ENCODE measurements around the gene PLBD1.

The PLBD1 gene, protein sequence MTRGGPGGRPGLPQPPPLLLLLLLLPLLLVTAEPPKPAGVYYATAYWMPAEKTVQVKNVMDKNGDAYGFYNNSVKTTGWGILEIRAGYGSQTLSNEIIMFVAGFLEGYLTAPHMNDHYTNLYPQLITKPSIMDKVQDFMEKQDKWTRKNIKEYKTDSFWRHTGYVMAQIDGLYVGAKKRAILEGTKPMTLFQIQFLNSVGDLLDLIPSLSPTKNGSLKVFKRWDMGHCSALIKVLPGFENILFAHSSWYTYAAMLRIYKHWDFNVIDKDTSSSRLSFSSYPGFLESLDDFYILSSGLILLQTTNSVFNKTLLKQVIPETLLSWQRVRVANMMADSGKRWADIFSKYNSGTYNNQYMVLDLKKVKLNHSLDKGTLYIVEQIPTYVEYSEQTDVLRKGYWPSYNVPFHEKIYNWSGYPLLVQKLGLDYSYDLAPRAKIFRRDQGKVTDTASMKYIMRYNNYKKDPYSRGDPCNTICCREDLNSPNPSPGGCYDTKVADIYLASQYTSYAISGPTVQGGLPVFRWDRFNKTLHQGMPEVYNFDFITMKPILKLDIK

DNA sequence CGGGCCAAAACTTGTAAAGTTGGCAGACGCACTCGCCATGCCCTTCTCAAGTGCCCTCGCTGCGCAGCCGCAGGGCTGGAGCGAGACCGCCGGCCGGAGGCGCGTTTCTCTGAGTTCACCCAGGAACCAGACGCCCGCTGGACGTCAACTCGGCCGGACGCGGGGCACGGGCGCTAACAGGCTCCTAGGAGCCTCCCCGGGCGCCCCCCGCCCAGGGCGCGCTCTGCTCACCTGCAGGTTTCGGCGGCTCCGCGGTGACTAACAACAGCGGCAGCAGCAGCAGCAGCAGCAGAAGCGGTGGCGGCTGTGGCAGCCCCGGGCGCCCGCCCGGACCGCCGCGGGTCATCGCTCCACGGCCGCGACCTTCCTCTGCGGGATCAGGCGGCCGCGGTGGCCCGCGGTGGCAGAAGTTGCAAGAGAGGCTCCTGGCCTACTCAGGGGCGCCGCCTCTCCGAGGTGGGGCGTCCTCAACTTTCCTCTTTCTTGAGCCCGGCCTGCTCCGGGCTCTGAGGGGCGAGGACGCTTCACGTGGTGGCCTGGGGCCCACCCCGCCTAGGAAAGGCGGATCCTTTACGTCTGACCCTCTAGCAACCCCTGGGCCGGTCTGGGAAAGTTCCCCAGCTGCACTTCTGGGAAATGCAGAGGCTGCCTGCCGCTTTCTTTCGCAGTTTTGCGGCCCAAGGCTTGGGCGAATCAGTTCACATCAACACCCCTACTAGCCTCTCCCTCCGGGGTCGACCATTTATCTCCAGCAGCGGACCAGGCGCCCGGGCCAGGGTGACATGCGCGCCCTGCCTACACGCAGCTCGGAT, at the start of gene PLBD1:
Gene PLBD1, minus strand, starts transcription at position 533 of the 812 bp plus-strand sequence. Its CDS starts 187 bp downstream, at position 346.
- H3K79me2 ChIP-seq (ENCODE audit: insufficient read depth, low read length): no peaks in the 10 kb centered on the region
- H3K9me2 ChIP-seq (ENCODE audit: low read depth, low read length): no peaks in the 10 kb centered on the region
- no peaks in the 10 kb centered on the region for H3K36me3 ChIP-seq (ENCODE audit: insufficient read depth, low read length)
- H3K9ac ChIP-seq (ENCODE audit: low read length): peak within 1 kb of the TSS; percentile 40
- H2AFZ ChIP-seq (ENCODE audit: low read length): no peak within 1 kb of the TSS
- peak within 1 kb of the TSS; percentile 41 for H3K27ac ChIP-seq (ENCODE audit: low read depth, low read length, poor library complexity, severe bottlenecking)
- peak within 1 kb of the TSS; percentile 54 for H3K4me3 ChIP-seq (ENCODE audit: low read depth, low read length, poor library complexity, severe bottlenecking)
- H3K4me2 ChIP-seq (ENCODE audit: low read length): peak within 1 kb of the TSS; percentile 45
- no peaks in the 10 kb centered on the region for H3K27me3 ChIP-seq (ENCODE audit: insufficient read depth, low read length)
- TF ChIP-seq EZH2 (IDR thresholded peaks at IDR 0.05; ENCODE audit: borderline replicate concordance, low read length): no peak
- TF ChIP-seq, protein P1, sequence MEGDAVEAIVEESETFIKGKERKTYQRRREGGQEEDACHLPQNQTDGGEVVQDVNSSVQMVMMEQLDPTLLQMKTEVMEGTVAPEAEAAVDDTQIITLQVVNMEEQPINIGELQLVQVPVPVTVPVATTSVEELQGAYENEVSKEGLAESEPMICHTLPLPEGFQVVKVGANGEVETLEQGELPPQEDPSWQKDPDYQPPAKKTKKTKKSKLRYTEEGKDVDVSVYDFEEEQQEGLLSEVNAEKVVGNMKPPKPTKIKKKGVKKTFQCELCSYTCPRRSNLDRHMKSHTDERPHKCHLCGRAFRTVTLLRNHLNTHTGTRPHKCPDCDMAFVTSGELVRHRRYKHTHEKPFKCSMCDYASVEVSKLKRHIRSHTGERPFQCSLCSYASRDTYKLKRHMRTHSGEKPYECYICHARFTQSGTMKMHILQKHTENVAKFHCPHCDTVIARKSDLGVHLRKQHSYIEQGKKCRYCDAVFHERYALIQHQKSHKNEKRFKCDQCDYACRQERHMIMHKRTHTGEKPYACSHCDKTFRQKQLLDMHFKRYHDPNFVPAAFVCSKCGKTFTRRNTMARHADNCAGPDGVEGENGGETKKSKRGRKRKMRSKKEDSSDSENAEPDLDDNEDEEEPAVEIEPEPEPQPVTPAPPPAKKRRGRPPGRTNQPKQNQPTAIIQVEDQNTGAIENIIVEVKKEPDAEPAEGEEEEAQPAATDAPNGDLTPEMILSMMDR (IDR thresholded peaks at IDR 0.05; ENCODE audit: low read length): no peak
- peaks cover 32% of the 10 kb centered on the region for H3K4me1 ChIP-seq (ENCODE audit: insufficient read depth, low read length, severe bottlenecking)
- no peaks in the 10 kb centered on the region for H3K9me3 ChIP-seq (ENCODE audit: low read length)
- no peaks in the 10 kb centered on the region for H4K20me1 ChIP-seq (ENCODE audit: insufficient read depth, low read length)
- H3F3A ChIP-seq (ENCODE audit: insufficient read depth, low read length): no peaks in the 10 kb centered on the region

DNA sequence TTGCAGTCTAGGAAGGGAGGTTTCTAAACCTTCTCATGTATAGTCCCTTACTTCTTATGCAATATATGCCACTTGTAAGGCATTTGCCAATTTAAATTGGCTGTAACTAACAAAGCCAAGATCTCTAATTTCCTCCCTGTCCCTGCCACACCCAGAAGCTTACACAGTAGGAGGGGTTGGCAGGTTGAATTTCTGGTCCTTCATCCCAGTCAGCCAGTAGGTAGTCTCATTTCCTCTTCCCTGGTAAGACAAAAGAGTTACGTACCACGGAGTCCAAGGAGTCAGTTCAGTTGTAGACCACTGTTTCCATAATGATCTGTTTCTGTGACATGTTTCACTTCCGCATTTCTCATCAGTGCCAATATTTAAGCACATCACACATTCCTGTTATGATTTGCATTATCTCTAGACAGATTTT, 47.0 kb upstream of the PLBD1 start:
- H3K9me2 ChIP-seq (ENCODE audit: low read depth, low read length): no peaks in the 10 kb centered on the region
- no peaks in the 10 kb centered on the region for H3K27me3 ChIP-seq (ENCODE audit: insufficient read depth, low read length)
- H3K4me3 ChIP-seq (ENCODE audit: low read depth, low read length, poor library complexity, severe bottlenecking): peak overlapping the region; percentile 54
- TF ChIP-seq, protein P1 (IDR thresholded peaks at IDR 0.05; ENCODE audit: low read length): no peak
- TF ChIP-seq EZH2 (IDR thresholded peaks at IDR 0.05; ENCODE audit: borderline replicate concordance, low read length): no peak
- H4K20me1 ChIP-seq (ENCODE audit: insufficient read depth, low read length): no peaks in the 10 kb centered on the region
- H3K9ac ChIP-seq (ENCODE audit: low read length): peak overlapping the region; percentile 81
- peak overlapping the region; percentile 98 for H3K27ac ChIP-seq (ENCODE audit: low read depth, low read length, poor library complexity, severe bottlenecking)
- H3K79me2 ChIP-seq (ENCODE audit: insufficient read depth, low read length): no peaks in the 10 kb centered on the region
- peaks cover 7% of the 10 kb centered on the region for H3F3A ChIP-seq (ENCODE audit: insufficient read depth, low read length)
- no peaks in the 10 kb centered on the region for H3K9me3 ChIP-seq (ENCODE audit: low read length)
- no peaks in the 10 kb centered on the region for H3K36me3 ChIP-seq (ENCODE audit: insufficient read depth, low read length)
- H3K4me1 ChIP-seq (ENCODE audit: insufficient read depth, low read length, severe bottlenecking): peaks cover 50% of the 10 kb centered on the region
- H3K4me2 ChIP-seq (ENCODE audit: low read length): peak overlapping the region; percentile 86
- no peak overlapping the region for H2AFZ ChIP-seq (ENCODE audit: low read length)

DNA sequence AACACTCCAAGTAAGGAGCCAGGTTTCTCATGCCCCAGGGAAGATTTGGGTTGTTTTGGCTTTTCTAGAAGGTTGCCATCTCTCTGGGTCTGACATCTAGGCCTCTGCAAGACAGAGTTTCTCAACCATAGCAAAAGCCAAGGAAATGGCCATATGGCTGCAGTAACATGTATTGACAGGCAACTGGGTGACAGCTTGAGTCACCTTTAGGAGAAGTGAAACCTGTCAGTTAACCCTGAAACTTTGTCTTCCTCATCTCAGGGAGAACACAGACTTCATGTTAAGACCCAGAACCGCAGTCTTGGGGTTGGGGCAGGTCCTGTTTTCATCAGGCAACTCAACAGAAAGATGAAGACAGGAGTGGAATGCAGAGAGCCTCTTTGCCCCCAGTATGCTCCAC, 46.0 kb upstream of the PLBD1 start:
- H3K27me3 ChIP-seq (ENCODE audit: insufficient read depth, low read length): no peaks in the 10 kb centered on the region
- H3K27ac ChIP-seq (ENCODE audit: low read depth, low read length, poor library complexity, severe bottlenecking): peak overlapping the region; percentile 98
- no peaks in the 10 kb centered on the region for H3K9me3 ChIP-seq (ENCODE audit: low read length)
- TF ChIP-seq, protein P1 (IDR thresholded peaks at IDR 0.05; ENCODE audit: low read length): no peak
- no peak for TF ChIP-seq EZH2 (IDR thresholded peaks at IDR 0.05; ENCODE audit: borderline replicate concordance, low read length)
- no peaks in the 10 kb centered on the region for H3K79me2 ChIP-seq (ENCODE audit: insufficient read depth, low read length)
- H3K9me2 ChIP-seq (ENCODE audit: low read depth, low read length): no peaks in the 10 kb centered on the region
- no peaks in the 10 kb centered on the region for H3K36me3 ChIP-seq (ENCODE audit: insufficient read depth, low read length)
- peak overlapping the region; percentile 81 for H3K9ac ChIP-seq (ENCODE audit: low read length)
- H3K4me1 ChIP-seq (ENCODE audit: insufficient read depth, low read length, severe bottlenecking): peaks cover 40% of the 10 kb centered on the region
- H2AFZ ChIP-seq (ENCODE audit: low read length): no peak overlapping the region
- peaks cover 7% of the 10 kb centered on the region for H3F3A ChIP-seq (ENCODE audit: insufficient read depth, low read length)
- no peaks in the 10 kb centered on the region for H4K20me1 ChIP-seq (ENCODE audit: insufficient read depth, low read length)
- H3K4me3 ChIP-seq (ENCODE audit: low read depth, low read length, poor library complexity, severe bottlenecking): peak overlapping the region; percentile 54
- peak overlapping the region; percentile 86 for H3K4me2 ChIP-seq (ENCODE audit: low read length)

Measured in OCI-LY1 (cell line).